Uterus (tissue), 4 donors: ENCODE results near the gene NMT1. TPM values are rescaled to one million over a fixed set of nuclear protein-coding genes. Genes with fewer than 3 reads are reported as not detected.

ENCODE experiments used
- DNase-seq, 2 donors: peaks; one replicate each; pipeline ENCODE4 v3.0.0-alpha.2; 2019 to 2020
- H3K27ac ChIP-seq, 2 donors: fragments of 200-600 bp; sonication (generic); 1 replicate in 1 of 2; 2 replicates in 1 of 2; pipeline ENCODE4 v1.5.1; 2016 to 2018
- H3K27me3 ChIP-seq, 2 donors: fragments of 200-600 bp; sonication (generic); one replicate each; pipeline ENCODE4 v1.5.1; 2018 to 2019; ENCODE audit warnings: control low read depth in 1 of 2
- H3K36me3 ChIP-seq, 2 donors: fragments of 200-600 bp; sonication (generic); one replicate each; pipeline ENCODE4 v1.5.1; 2019; ENCODE audit warnings: control low read depth in 1 of 2
- H3K4me1 ChIP-seq, 2 donors: fragments of 200-600 bp; sonication (generic); one replicate each; pipeline ENCODE4 v1.5.1; 2018 to 2019; ENCODE audit warnings: control low read depth in 1 of 2
- H3K4me3 ChIP-seq, 2 donors: fragments of 200-600 bp; sonication (generic); 1 replicate in 1 of 2; 2 replicates in 1 of 2; pipeline ENCODE4 v1.5.1; 2018 to 2019; ENCODE audit warnings: mild to moderate bottlenecking in 1 of 2
- H3K9me3 ChIP-seq, 2 donors: fragments of 200-600 bp; sonication (generic); one replicate each; pipeline ENCODE4 v1.5.1; 2019; ENCODE audit warnings: control low read depth in 1 of 2
- CTCF ChIP-seq, 4 experiments: fragments of 200-600 bp in 2 of 4; fragments of 450-650 bp in 2 of 4; sonication (generic) in 2 of 4; IDR thresholded peaks; one replicate each; pipeline ENCODE4 v1.5.1; 2016 to 2019; ENCODE audit warnings: antibody characterized with exemption in 4 of 4, mild to moderate bottlenecking in 2 of 4, moderate library complexity in 1 of 4
- POLR2A ChIP-seq, 2 donors: fragments of 450-650 bp; IDR thresholded peaks; one replicate each; pipeline ENCODE4 v1.6.1; 2016; ENCODE audit warnings: antibody characterized with exemption in 2 of 2, mild to moderate bottlenecking in 1 of 2, moderate library complexity in 1 of 2
- intact Hi-C: fragments of 100-400 bp; cut with DNase I; formaldehyde crosslinking; loops from one replicate; pipeline ENCODE4 v1.15.1; 2023; ENCODE audit warnings: low total_unique reads
- total RNA-seq, 4 donors: library from RNA; depleted of rRNA in 3 of 4; stranded (reverse); fragments of >200 nt in 3 of 4; gene quantifications; one replicate each; pipeline versions ENCODE4 v1.1.0 to v1.2.4, GENCODE V29; 2014 to 2023
- donor health status: DM: yes; HTN: yes; CAD: no.

The NMT1 gene
- total RNA-seq, 4 donors from 2014 or later, result 25.6 to 115 (median 72.3) TPM

- H3K9me3 ChIP-seq, result no peaks in the 10 kb centered on the region
- intact Hi-C loops, result no loop called here
- H3K4me1 ChIP-seq, result peaks cover 9 to 20% of the 10 kb centered on the region in 2 donors
- H3K4me3 ChIP-seq, result peak overlapping the region; percentile 89 to 99
- no peaks in the 10 kb centered on the region for H3K36me3 ChIP-seq
- no peak for TF ChIP-seq POLR2A (IDR thresholded peaks at IDR 0.05)
- H3K27me3 ChIP-seq, result no peaks in the 10 kb centered on the region
- DNase-seq, result no peak
- H3K27ac ChIP-seq, result peak overlapping the region; percentile 81 to 97
These were observed 69.8 kb downstream of the NMT1 start for GRCh38 chr17:45130681-45131615.

GRCh38 chr17:45131616-45132319 is 70.7 kb downstream of the NMT1 start:
- Histone ChIP-seq H3K4me3 (peak overlapping the region; percentile 89 to 99), H3K27me3 (no peaks in the 10 kb centered on the region), H3K9me3 (no peaks in the 10 kb centered on the region), H3K27ac (peak overlapping the region; percentile 97 to 99), H3K36me3 (no peaks in the 10 kb centered on the region), H3K4me1 (peaks cover 13 to 20% of the 10 kb centered on the region in 2 donors)
- peak; percentile 63 to 67 for DNase-seq
- intact Hi-C loops, result no loop called here
- no peak for TF ChIP-seq POLR2A (IDR thresholded peaks at IDR 0.05)
- TF ChIP-seq CTCF (IDR thresholded peaks at IDR 0.05), result peak; percentile 70 to 87 (median 76)

- H3K4me1 ChIP-seq, result peaks cover 13 to 20% of the 10 kb centered on the region in 2 donors
These were observed 71.1 kb downstream of the NMT1 start, which contains the start of gene PLCD3 for GRCh38 chr17:45132320-45132571. TSS of gene PLCD3 (minus strand) at chr17:45132515. CDS start at chr17:45132410, 105 bp downstream.

GRCh38 chr17:45132572-45133463 is 71.7 kb downstream of the NMT1 start:
- H3K27ac ChIP-seq, result peak overlapping the region; percentile 97 to 99
- no peaks in the 10 kb centered on the region for H3K27me3 ChIP-seq
- DNase-seq, result peak; percentile 81 to 83
- intact Hi-C loops, result no loop called here
- H3K9me3 ChIP-seq, result no peaks in the 10 kb centered on the region
- no peaks in the 10 kb centered on the region for H3K36me3 ChIP-seq
- peaks cover 13 to 15% of the 10 kb centered on the region in 2 donors for H3K4me1 ChIP-seq
- TF ChIP-seq POLR2A (IDR thresholded peaks at IDR 0.05) (peak; percentile 46 to 76), CTCF (IDR thresholded peaks at IDR 0.05) (peak; percentile 77 to 91 (median 89))
- peak overlapping the region; percentile 89 to 99 for H3K4me3 ChIP-seq

More at GRCh38 chr17:45132320-45132571, 71.1 kb downstream of the NMT1 start, which contains the start of gene PLCD3:
- peak within 1 kb of the TSS; percentile 97 to 99 for H3K27ac ChIP-seq
- H3K9me3 ChIP-seq, result no peaks in the 10 kb centered on the region
- peak within 1 kb of the TSS; percentile 89 to 99 for H3K4me3 ChIP-seq
- DNase-seq, result no peak
- no peak for TF ChIP-seq POLR2A (IDR thresholded peaks at IDR 0.05)
- no peak for TF ChIP-seq CTCF (IDR thresholded peaks at IDR 0.05)
- intact Hi-C loops, result no loop called here
- H3K36me3 ChIP-seq, result no peaks in the 10 kb centered on the region
- H3K27me3 ChIP-seq, result no peaks in the 10 kb centered on the region
